ENCODE results near the gene GTPBP6. TPM values are rescaled to one million over a fixed set of nuclear protein-coding genes. Genes with fewer than 3 reads are reported as not detected.

GTPBP6 gene
- total RNA-seq, 4 donors from 2014 or later, result 39.3 to 84.1 (median 56.3) TPM

DNA sequence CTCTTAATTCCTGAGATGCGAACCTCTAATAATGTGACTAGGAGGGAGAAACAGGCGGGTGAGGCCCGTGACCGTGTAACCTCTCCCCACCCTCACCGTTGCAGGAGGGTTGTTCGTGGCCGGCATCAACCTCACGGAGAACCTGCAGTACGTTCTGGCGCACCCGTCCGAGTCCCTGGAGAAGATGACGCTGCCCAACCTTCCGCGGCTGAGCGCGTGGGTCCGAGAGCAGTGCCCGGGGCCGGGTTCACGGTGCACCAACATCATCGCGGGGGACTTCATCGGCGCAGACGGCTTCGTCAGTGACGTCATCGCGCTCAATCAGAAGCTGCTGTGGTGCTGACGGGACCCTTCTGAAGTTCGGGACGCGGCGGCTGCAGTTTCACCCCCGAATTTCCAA, 19.6 kb downstream of the GTPBP6 start:
- no peak for TF ChIP-seq EP300 (IDR thresholded peaks at IDR 0.05)
- no peak for TF ChIP-seq POLR2A (IDR thresholded peaks at IDR 0.05)
- TF ChIP-seq, protein P1, sequence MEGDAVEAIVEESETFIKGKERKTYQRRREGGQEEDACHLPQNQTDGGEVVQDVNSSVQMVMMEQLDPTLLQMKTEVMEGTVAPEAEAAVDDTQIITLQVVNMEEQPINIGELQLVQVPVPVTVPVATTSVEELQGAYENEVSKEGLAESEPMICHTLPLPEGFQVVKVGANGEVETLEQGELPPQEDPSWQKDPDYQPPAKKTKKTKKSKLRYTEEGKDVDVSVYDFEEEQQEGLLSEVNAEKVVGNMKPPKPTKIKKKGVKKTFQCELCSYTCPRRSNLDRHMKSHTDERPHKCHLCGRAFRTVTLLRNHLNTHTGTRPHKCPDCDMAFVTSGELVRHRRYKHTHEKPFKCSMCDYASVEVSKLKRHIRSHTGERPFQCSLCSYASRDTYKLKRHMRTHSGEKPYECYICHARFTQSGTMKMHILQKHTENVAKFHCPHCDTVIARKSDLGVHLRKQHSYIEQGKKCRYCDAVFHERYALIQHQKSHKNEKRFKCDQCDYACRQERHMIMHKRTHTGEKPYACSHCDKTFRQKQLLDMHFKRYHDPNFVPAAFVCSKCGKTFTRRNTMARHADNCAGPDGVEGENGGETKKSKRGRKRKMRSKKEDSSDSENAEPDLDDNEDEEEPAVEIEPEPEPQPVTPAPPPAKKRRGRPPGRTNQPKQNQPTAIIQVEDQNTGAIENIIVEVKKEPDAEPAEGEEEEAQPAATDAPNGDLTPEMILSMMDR (IDR thresholded peaks at IDR 0.05), result no peak

DNA sequence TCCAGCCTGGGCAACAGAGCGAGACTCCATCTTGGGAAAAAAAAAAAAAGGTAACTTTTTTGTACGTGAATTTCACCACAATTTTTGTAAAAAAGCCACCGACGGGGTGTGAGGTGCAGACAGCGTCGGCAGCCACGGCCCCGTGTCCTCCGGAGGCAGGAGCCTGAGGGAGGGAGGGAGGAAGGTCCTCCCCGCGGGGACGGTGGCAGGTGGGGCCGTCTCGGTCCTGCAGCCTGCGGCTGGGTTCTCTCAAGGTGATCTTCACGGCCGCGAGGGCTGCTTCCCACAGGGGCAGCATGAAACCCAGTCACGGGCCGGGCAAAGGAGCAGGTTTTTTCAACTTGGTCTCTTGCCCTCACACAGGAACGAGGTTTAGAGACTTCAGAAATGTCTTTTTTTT, 23.5 kb downstream of the GTPBP6 start:
- Histone ChIP-seq H3K27ac (no peak overlapping the region), H3K36me3 (peaks cover 0 to 78% (median 14%) of the 10 kb centered on the region in 3 donors), H3K27me3 (no peaks in the 10 kb centered on the region), H3K4me3 (no peak overlapping the region), H3K4me1 (no peaks in the 10 kb centered on the region), H3K9me3 (no peaks in the 10 kb centered on the region)
- 93 to 96% methylated on average over 21 of the region's 21 CpGs for WGBS, 2 donors
- TF ChIP-seq, protein P1 (IDR thresholded peaks at IDR 0.05), result no peak
- no peak for TF ChIP-seq EP300 (IDR thresholded peaks at IDR 0.05)
- TF ChIP-seq POLR2A (IDR thresholded peaks at IDR 0.05), result no peak
- DNase-seq (ENCODE audit: low spot score in 2 of 2), result no peak

More for the DNA sequence above, 19.6 kb downstream of the GTPBP6 start:
- Histone ChIP-seq H3K27me3 (no peaks in the 10 kb centered on the region), H3K9me3 (peaks cover 0 to 17% (median 0%) of the 10 kb centered on the region in 4 donors), H3K4me3 (no peak overlapping the region), H3K36me3 (peaks cover 0 to 76% (median 4%) of the 10 kb centered on the region in 3 donors), H3K27ac (no peak overlapping the region), H3K4me1 (no peaks in the 10 kb centered on the region)
- DNase-seq (ENCODE audit: low spot score in 2 of 2), result no peak
- WGBS, 2 donors, result 97% methylated on average over 36 of the region's 36 CpGs

DNA sequence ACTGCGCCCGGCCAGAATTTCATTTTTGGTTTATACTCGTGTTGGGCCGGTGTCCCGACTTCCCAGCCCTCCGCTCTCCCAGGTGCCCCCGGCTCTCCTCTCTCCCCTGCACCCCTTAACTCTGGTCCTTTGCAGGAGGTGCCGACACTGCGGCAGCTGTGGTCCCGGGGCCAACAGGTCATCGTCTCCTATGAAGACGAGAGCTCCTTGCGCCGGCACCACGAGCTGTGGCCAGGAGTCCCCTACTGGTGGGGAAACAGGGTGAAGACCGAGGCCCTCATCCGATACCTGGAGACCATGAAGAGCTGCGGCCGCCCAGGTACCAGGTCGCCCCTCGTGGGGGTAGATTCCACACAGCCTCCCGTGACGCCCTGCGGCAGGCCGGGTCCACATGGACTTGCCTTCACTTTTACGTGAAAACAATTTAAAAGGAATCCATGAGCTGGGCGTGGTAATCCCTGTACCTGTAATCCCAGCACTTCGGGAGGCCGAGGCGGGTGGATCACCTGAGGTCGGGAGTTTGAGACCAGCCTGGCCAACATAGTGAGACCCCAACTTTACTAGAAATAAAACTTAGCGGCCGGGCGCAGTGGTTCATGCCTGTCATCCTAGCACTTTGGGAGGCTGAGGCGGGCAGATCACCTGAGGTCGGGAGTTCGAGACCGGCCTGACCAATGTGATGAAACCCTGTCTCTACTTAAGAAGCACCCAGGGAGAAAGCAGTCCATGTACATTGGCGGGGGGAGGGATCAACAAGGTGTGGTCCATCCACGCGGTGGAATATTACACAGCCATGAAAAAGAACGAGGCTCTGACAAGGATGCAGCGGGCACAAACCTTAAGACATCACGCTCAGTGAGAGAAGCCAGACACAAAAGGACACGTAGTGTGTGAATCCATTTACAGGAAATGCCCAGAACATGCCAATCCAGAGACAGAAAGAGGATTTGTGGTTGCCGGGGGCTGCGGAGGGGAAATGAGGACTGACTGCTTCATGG, 25.4 kb downstream of the GTPBP6 start:
- Histone ChIP-seq H3K27me3 (no peaks in the 10 kb centered on the region), H3K4me3 (no peak overlapping the region), H3K36me3 (peaks cover 0 to 85% (median 14%) of the 10 kb centered on the region in 3 donors), H3K9me3 (no peaks in the 10 kb centered on the region), H3K4me1 (no peaks in the 10 kb centered on the region), H3K27ac (no peak overlapping the region)
- WGBS, 2 donors, result 97 to 99% methylated on average over 41 to 46 of the region's 47 CpGs
- TF ChIP-seq, protein P1 (IDR thresholded peaks at IDR 0.05), result no peak
- no peak for TF ChIP-seq EP300 (IDR thresholded peaks at IDR 0.05)
- no peak for TF ChIP-seq POLR2A (IDR thresholded peaks at IDR 0.05)
- DNase-seq (ENCODE audit: low spot score in 2 of 2), result no peak

DNA sequence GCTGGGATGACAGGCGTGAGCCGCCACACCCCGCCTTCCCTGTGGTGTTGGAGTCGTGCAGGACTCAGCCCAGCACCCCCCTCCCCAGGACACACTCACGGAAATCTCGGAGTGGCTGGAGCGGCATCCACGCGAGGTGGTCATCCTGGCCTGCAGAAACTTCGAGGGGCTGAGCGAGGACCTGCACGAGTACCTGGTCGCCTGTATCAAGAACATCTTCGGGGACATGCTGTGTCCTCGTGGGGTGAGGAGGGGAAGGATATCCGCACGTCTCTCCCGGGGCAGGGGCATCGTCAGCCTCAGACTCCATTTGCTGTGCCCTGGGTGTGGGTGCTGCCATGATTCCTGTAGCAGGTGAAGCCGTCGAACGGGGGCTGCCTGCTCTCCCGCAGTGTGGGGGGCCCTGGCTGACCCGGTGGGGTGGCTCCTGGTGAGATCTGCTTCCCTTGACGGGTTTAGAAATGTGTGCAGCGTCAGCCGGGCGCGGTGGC, 27.1 kb downstream of the GTPBP6 start:
- DNase-seq (ENCODE audit: low spot score in 2 of 2), result no peak
- TF ChIP-seq EP300 (IDR thresholded peaks at IDR 0.05), result no peak
- TF ChIP-seq, protein P1 (IDR thresholded peaks at IDR 0.05), result no peak
- 95 to 98% methylated on average over 29 of the region's 29 CpGs for WGBS, 2 donors

More for the DNA sequence above, 27.1 kb downstream of the GTPBP6 start:
- Histone ChIP-seq H3K36me3 (peaks cover 0 to 88% (median 14%) of the 10 kb centered on the region in 3 donors), H3K4me3 (no peak overlapping the region), H3K27ac (no peak overlapping the region), H3K27me3 (no peaks in the 10 kb centered on the region), H3K4me1 (no peaks in the 10 kb centered on the region), H3K9me3 (no peaks in the 10 kb centered on the region)
